Body of pancreas (tissue), 4 donors: ENCODE data around the gene FAM186B.

Experiments used
- POLR2A ChIP-seq, 3 donors: fragments of 450-650 bp; IDR thresholded peaks; one replicate each; pipeline ENCODE4 v1.6.1; 2016; ENCODE audit warnings: antibody characterized with exemption in 3 of 3, mild to moderate bottlenecking in 2 of 3
- TF ChIP-seq, protein P1 (sequence below), 7 experiments: fragments of 450-650 bp in 4 of 7; fragments of 200-600 bp in 3 of 7; sonication (generic) in 3 of 7; IDR thresholded peaks; one replicate each; pipeline ENCODE4 v1.5.1; 2016 to 2019; ENCODE audit warnings: antibody characterized with exemption in 7 of 7

DNA sequence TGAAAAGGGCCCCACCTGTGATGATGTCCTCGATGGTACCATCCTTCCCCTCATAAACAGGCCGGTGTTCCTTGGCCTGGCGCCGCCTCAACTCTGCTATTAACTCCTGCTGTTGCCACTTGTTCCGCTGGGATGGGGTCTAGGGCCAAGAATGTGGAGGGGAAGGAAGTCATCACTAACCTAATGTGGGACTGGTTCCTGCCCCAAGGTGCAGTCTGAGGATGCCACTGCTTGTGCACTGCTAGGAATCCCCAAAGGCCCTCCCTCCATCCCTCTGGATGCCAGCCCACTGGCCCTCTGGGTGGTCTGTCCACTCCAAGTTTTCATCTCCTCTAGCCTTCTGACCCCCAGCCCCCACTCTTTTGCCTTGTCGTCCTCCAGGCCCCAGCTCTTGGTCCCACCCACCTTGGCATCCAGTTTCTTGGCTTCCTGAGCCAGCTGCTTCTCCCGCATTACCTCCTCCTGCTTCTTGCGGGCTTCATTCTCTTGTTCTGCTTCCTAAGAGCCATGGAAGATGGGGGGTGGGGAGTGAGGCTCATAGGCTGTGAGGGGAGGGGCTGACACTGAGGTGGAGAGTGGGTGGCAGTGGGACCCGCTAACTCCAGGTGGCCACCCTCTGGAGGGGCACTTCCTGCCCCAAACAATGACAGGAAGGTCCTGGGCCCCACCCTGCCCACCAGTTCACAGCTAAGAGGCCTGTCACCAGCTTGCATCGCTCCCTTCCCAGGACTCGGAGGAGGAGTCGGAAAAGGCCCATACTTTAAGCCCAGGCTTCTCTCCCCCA is 41.6 kb upstream of the FAM186B start:
- TF ChIP-seq, protein P1, sequence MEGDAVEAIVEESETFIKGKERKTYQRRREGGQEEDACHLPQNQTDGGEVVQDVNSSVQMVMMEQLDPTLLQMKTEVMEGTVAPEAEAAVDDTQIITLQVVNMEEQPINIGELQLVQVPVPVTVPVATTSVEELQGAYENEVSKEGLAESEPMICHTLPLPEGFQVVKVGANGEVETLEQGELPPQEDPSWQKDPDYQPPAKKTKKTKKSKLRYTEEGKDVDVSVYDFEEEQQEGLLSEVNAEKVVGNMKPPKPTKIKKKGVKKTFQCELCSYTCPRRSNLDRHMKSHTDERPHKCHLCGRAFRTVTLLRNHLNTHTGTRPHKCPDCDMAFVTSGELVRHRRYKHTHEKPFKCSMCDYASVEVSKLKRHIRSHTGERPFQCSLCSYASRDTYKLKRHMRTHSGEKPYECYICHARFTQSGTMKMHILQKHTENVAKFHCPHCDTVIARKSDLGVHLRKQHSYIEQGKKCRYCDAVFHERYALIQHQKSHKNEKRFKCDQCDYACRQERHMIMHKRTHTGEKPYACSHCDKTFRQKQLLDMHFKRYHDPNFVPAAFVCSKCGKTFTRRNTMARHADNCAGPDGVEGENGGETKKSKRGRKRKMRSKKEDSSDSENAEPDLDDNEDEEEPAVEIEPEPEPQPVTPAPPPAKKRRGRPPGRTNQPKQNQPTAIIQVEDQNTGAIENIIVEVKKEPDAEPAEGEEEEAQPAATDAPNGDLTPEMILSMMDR (IDR thresholded peaks at IDR 0.05) = no peak
- no peak for TF ChIP-seq POLR2A (IDR thresholded peaks at IDR 0.05)
